Mammary epithelial cell (primary cell): ENCODE data around the gene OSBPL7.

Experiments
- CTCF ChIP-seq, 2 donors: IDR thresholded peaks in 1 of 2; conservative IDR thresholded peaks in 1 of 2; 2 replicates each; pipeline ENCODE4 v1.5.1; 2011 to 2012; ENCODE audit warnings: inconsistent platforms in 2 of 2, low read length in 2 of 2, mild to moderate bottlenecking in 2 of 2, control low read depth in 1 of 2, low read depth in 1 of 2; ENCODE audit not compliant: insufficient read depth in 1 of 2; ENCODE audit errors: extremely low read depth in 1 of 2
- EZH2 ChIP-seq: IDR thresholded peaks from 2 replicates; pipeline ENCODE4 v1.6.1; 2012; ENCODE audit warnings: low read length, inconsistent platforms, borderline replicate concordance

GRCh38 chr17:47840001-47840741 is 18.6 kb upstream of the OSBPL7 start:
- TF ChIP-seq CTCF (conservative IDR thresholded peaks at IDR 0.05 in 1 of 2, IDR thresholded peaks at IDR 0.05 in 1 of 2; ENCODE audit: extremely low read depth in 1 of 2, insufficient read depth in 1 of 2, low read depth in 1 of 2, low read length in 2 of 2) (no peak), EZH2 (no peak)
